HG03439 (cell line): ENCODE data around the gene ITGAE.

Experiments
- ATAC-seq: cut with Tn5 transposase; IDR thresholded peaks from one replicate; pipeline ENCODE4 v1.9.1; 2021; ENCODE audit warnings: mild to moderate bottlenecking, moderate library complexity; ENCODE audit not compliant: unreplicated experiment

The ITGAE gene

GRCh38 chr17:3762922-3763776 lies 37.8 kb downstream of the ITGAE start:
- peak; percentile 62 for ATAC-seq

GRCh38 chr17:3761918-3762380 lies 39.0 kb downstream of the ITGAE start:
- no peak for ATAC-seq

GRCh38 chr17:3761036-3761917 lies 39.7 kb downstream of the ITGAE start:
- no peak for ATAC-seq

- no peak for ATAC-seq
These were observed 41.3 kb downstream of the ITGAE start for GRCh38 chr17:3759597-3760216.

GRCh38 chr17:3755335-3756030 lies 45.5 kb downstream of the ITGAE start:
- ATAC-seq, result no peak

- no peak for ATAC-seq
These were observed 46.3 kb downstream of the ITGAE start for GRCh38 chr17:3754458-3755334.

- no peak for ATAC-seq
These were observed 46.9 kb downstream of the ITGAE start for GRCh38 chr17:3754066-3754457.

GRCh38 chr17:3753624-3754023 lies 47.4 kb downstream of the ITGAE start:
- ATAC-seq, result no peak

GRCh38 chr17:3751836-3752235 lies 49.2 kb downstream of the ITGAE start:
- ATAC-seq, result no peak

GRCh38 chr17:3750926-3751325 lies 50.1 kb downstream of the ITGAE start:
- no peak for ATAC-seq

- no peak for ATAC-seq
These were observed 50.7 kb downstream of the ITGAE start for GRCh38 chr17:3750296-3750695.

GRCh38 chr17:3748576-3748975 lies 52.4 kb downstream of the ITGAE start:
- ATAC-seq, result no peak

- no peak for ATAC-seq
These were observed 53.2 kb downstream of the ITGAE start for GRCh38 chr17:3747805-3748204.

GRCh38 chr17:3745071-3745470 lies 55.9 kb downstream of the ITGAE start:
- ATAC-seq, result no peak

GRCh38 chr17:3744014-3744413 lies 57.0 kb downstream of the ITGAE start:
- ATAC-seq, result no peak

GRCh38 chr17:3740611-3741073 lies 60.3 kb downstream of the ITGAE start:
- ATAC-seq, result no peak

- ATAC-seq, result no peak
These were observed 61.4 kb downstream of the ITGAE start for GRCh38 chr17:3739422-3740124.

- ATAC-seq, result no peak
These were observed 62.3 kb downstream of the ITGAE start for GRCh38 chr17:3738562-3739295.
